ENCODE results near the gene HPCAL1. TPM values are rescaled to one million over a fixed set of nuclear protein-coding genes. Genes with fewer than 3 reads are reported as not detected.
A peak's percentile ranks its signal among the peaks of the same experiment; 100 is the strongest.

Gene HPCAL1
- total and polyA plus RNA-seq, 8 donors: 22.1 to 32.7 (median 26.4) TPM

GRCh38 chr2:10273215-10274175, 29.2 kb upstream of the HPCAL1 start:
- no peaks in the 10 kb centered on the region for H3K9me3 ChIP-seq
- ATAC-seq (no peak), DNase-seq (no peak), FAIRE-seq (no peak)
- WGBS, 2 donors: 92 to 94% methylated on average over 22 of the region's 22 CpGs
- no peak overlapping the region for H3K27ac ChIP-seq
- TF ChIP-seq, protein P1, sequence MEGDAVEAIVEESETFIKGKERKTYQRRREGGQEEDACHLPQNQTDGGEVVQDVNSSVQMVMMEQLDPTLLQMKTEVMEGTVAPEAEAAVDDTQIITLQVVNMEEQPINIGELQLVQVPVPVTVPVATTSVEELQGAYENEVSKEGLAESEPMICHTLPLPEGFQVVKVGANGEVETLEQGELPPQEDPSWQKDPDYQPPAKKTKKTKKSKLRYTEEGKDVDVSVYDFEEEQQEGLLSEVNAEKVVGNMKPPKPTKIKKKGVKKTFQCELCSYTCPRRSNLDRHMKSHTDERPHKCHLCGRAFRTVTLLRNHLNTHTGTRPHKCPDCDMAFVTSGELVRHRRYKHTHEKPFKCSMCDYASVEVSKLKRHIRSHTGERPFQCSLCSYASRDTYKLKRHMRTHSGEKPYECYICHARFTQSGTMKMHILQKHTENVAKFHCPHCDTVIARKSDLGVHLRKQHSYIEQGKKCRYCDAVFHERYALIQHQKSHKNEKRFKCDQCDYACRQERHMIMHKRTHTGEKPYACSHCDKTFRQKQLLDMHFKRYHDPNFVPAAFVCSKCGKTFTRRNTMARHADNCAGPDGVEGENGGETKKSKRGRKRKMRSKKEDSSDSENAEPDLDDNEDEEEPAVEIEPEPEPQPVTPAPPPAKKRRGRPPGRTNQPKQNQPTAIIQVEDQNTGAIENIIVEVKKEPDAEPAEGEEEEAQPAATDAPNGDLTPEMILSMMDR (IDR thresholded peaks at IDR 0.05): no peak
- intact Hi-C loops (cut with DNase I): loop anchor here in 1 of 3 donors (10.0 kb wide), 1 partner anchor 131 kb away; no protein-coding TSS in a partner anchor
- H3K4me1 ChIP-seq: peaks cover 0 to 16% (median 15%) of the 10 kb centered on the region in 3 donors
- H3K27me3 ChIP-seq: no peaks in the 10 kb centered on the region
- H3K4me3 ChIP-seq: no peak overlapping the region
- no peaks in the 10 kb centered on the region for H3K36me3 ChIP-seq

DNA sequence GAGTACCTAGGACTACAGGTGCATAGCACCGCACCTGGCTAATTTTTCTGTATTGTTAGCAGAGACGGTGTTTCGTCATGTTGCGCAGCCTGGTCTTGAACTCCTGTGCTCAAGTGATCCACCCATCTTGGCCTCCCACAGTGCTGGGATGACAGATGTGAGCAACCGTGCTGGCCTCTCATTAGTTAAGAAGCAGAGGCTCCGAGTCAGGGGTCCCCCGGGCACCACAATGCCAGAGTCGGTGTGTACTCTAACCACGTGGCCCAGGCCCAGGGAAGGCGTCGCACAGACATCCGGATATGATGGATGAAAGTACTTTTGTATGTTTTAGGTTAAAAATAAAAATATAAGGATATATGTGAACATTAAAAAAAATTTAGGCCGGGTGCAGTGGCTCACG, 28.3 kb upstream of the HPCAL1 start:
- intact Hi-C loops (cut with DNase I): loop anchor here in 1 of 3 donors (10.0 kb wide), 1 partner anchor 130 kb away; no protein-coding TSS in a partner anchor
- FAIRE-seq: no peak
- Histone ChIP-seq H3K36me3 (no peaks in the 10 kb centered on the region), H3K4me3 (no peak overlapping the region), H3K9me3 (no peaks in the 10 kb centered on the region), H3K4me1 (peaks cover 0 to 16% (median 15%) of the 10 kb centered on the region in 3 donors), H3K27ac (no peak overlapping the region), H3K27me3 (no peaks in the 10 kb centered on the region)
- no peak for ATAC-seq
- TF ChIP-seq, protein P1 (IDR thresholded peaks at IDR 0.05): no peak
- DNase-seq: no peak
- 94 to 97% methylated on average over 14 of the region's 14 CpGs for WGBS, 2 donors

DNA sequence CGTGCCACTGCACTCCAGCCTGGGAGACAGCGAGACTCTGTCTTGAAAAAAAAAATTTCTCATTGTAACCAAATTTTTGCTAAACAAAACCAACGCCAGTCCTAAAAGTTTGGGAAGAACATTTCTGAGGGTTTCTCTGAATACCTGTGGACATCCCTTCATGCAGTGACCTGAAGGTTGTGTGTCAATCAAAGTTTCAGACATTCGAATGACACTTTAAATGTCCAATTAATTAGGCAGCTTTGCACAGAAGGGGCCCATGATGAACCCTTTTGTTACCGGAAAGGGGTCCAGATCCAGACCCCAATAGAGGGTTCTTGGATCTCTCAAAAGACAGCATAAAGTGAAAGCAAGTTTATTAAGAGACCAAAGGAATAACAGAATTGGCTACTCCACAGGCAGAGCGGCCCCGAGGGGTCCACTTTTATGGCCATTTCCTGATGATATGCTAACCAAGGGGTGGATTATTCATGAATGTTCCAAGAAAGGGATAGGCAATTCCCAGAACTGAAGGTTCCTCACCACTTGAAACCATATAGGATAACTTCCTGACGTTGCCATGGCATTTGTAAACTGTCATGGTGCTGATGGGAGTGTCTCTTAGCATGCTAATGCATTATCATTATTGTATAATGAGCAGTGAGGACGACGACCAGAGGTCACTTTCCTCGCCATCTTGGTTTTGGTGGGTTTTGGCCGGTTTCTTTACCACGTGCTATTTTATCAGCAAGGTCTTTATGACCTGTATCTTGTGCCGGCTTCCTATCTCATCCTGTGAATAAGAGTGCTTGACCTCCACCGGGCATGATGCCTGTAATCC, 27.5 kb upstream of the HPCAL1 start:
- no peaks in the 10 kb centered on the region for H3K27me3 ChIP-seq
- WGBS, 2 donors: 82 to 85% methylated on average over 15 of the region's 15 CpGs
- H3K27ac ChIP-seq: no peak overlapping the region
- TF ChIP-seq, protein P1 (IDR thresholded peaks at IDR 0.05): no peak
- H3K4me3 ChIP-seq: no peak overlapping the region
- intact Hi-C loops (cut with DNase I): loop anchor here in 1 of 3 donors (10.0 kb wide), 1 partner anchor 130 kb away; no protein-coding TSS in a partner anchor
- DNase-seq (no peak), FAIRE-seq (no peak), ATAC-seq (no peak)
- no peaks in the 10 kb centered on the region for H3K9me3 ChIP-seq
- peaks cover 0 to 13% (median 12%) of the 10 kb centered on the region in 3 donors for H3K4me1 ChIP-seq
- H3K36me3 ChIP-seq: no peaks in the 10 kb centered on the region

DNA sequence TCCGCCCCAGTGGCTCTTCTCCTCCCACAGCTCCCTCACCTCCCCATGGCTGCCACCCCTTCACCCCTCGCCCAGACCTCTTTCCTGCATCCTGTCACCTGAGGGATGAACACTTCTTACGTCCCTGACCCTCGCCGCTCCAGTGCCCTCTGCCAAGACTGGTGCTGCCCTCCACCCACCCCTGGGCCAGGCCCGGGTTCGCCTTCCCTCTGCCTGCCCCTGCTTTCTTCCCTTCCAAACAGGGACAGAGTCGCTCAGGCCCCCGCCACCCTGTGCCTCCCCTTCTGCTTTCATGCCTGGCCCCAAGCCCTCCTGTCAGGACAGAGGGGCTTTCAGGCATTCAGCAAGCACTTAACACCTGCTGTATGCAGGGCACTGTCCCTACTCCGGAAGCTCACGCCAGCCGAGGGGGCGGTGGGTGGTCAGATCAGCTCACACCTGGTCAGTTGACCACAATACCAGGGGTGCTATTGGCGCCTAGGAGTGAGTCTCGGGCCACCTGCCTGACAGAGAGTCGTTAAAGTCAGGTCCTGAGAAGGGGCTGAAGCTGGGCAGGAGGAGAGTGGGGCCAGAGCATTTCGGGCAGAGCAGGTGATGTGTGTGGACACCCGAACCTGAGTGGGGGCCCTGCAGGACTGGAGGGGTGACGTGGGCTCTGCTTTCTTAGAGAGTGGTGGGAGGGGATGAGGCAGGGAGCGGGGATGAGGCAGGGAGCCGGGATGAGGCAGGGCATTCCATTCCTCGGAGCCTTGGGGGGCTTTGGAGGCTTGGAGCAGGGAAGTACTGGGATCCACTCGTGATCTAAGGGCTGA, 26.0 kb upstream of the HPCAL1 start:
- peaks cover 0 to 5% (median 3%) of the 10 kb centered on the region in 3 donors for H3K4me1 ChIP-seq
- H3K9me3 ChIP-seq: no peaks in the 10 kb centered on the region
- intact Hi-C loops (cut with DNase I): loop anchor here in 1 of 3 donors (10.0 kb wide), 1 partner anchor 128 kb away; no protein-coding TSS in a partner anchor
- TF ChIP-seq, protein P1 (IDR thresholded peaks at IDR 0.05): no peak
- FAIRE-seq (no peak), DNase-seq (peak in 2 of 6 donors; percentile 53 to 67), ATAC-seq (no peak)
- H3K36me3 ChIP-seq: no peaks in the 10 kb centered on the region
- H3K4me3 ChIP-seq: no peak overlapping the region
- 85 to 86% methylated on average over 23 of the region's 23 CpGs for WGBS, 2 donors
- H3K27me3 ChIP-seq: no peaks in the 10 kb centered on the region
- H3K27ac ChIP-seq: no peak overlapping the region
